ENCODE results near the gene CCNG2.

- no peak for TF ChIP-seq POLR2A (IDR thresholded peaks at IDR 0.05; ENCODE audit: low read depth, low read length)
- TF ChIP-seq PAX5 (IDR thresholded peaks at IDR 0.05; ENCODE audit: insufficient read depth, low read length, severe bottlenecking), result no peak
- TF ChIP-seq POLR2AphosphoS5 (IDR thresholded peaks at IDR 0.05; ENCODE audit: low read depth, low read length), result no peak
- no peak for TF ChIP-seq TAF1 (IDR thresholded peaks at IDR 0.05; ENCODE audit: low read depth, low read length)
Measured at GRCh38 chr4:77151241-77151640, 5.8 kb upstream of the CCNG2 start.

All from GM12891 (cell line).